Measurements from ENCODE around the gene FAM216A. TPM values are rescaled to one million over a fixed set of nuclear protein-coding genes. Genes with fewer than 3 reads are reported as not detected.

Gene FAM216A
- total and polyA plus RNA-seq, 9 of the 15 experiments (the other 6 are each of a cell fraction or from before 2014, with no cell fraction given): 17.2 to 96.9 (median 48.5) TPM

GRCh38 chr12:110468214-110469048 is at the start of gene FAM216A, which contains the start of gene GPN3 (continued):
- peak; percentile 87 to 89 for TF ChIP-seq NRF1 (conservative IDR thresholded peaks at IDR 0.05 in 1 of 2, IDR thresholded peaks at IDR 0.05 in 1 of 2)
- TF ChIP-seq ZBED1 (IDR thresholded peaks at IDR 0.05): no peak; the same call in 1 of the 2 replicates
- no peak for TF ChIP-seq E2F4 (CRISPR knock-in tag; IDR thresholded peaks at IDR 0.05; ENCODE audit: low read depth)
- TF ChIP-seq ZNF785 (CRISPR knock-in tag; IDR thresholded peaks at IDR 0.05): no peak
- TF ChIP-seq ZNF830 (CRISPR knock-in tag; IDR thresholded peaks at IDR 0.05): no peak
- TF ChIP-seq CAMTA2 (CRISPR knock-in tag; conservative IDR thresholded peaks at IDR 0.05): no peak
- peak; percentile 82 for TF ChIP-seq TBP (optimal IDR thresholded peaks at IDR 0.05; ENCODE audit: low read depth, low read length)
- TF ChIP-seq ZNF766 (CRISPR knock-in tag; conservative IDR thresholded peaks at IDR 0.05): no peak
- TF ChIP-seq ZNF41 (CRISPR knock-in tag; conservative IDR thresholded peaks at IDR 0.05): no peak; the same call in 1 of the 2 replicates
- TF ChIP-seq ZBTB2 (IDR thresholded peaks at IDR 0.05): 0 out of 2 replicates have a peak, but pooled peaks have one; percentile 48
- no peak for TF ChIP-seq ZNF146 (CRISPR knock-in tag; IDR thresholded peaks at IDR 0.05; ENCODE audit: unreplicated experiment)
- TF ChIP-seq NR2C2 (CRISPR knock-in tag; IDR thresholded peaks at IDR 0.05): no peak
- TF ChIP-seq NR2C2 (tag; IDR thresholded peaks at IDR 0.05): peak; percentile 60; the same call in 1 of the 2 replicates
- TF ChIP-seq KAT8 (IDR thresholded peaks at IDR 0.05; ENCODE audit: low read depth): no peak
- TF ChIP-seq FOXP1 (CRISPR knock-in tag; IDR thresholded peaks at IDR 0.05): peak; percentile 19; the same call in 1 of the 2 replicates
- no peak for TF ChIP-seq NFIC (IDR thresholded peaks at IDR 0.05)
- no peak for TF ChIP-seq EZH2 (IDR thresholded peaks at IDR 0.05; ENCODE audit: borderline replicate concordance, low read depth, low read length)
- no peak for TF ChIP-seq OTX1 (CRISPR knock-in tag; IDR thresholded peaks at IDR 0.05)
- no peak for TF ChIP-seq SNAPC5 (CRISPR knock-in tag; IDR thresholded peaks at IDR 0.05)
- TF ChIP-seq YBX1 (IDR thresholded peaks at IDR 0.05): no peak
- no peak for TF ChIP-seq HNRNPH1 (optimal IDR thresholded peaks at IDR 0.05; ENCODE audit: low read depth, low read length)
- TF ChIP-seq ZNF184 (CRISPR knock-in tag; IDR thresholded peaks at IDR 0.05): no peak
- 0 out of 2 replicates have a peak, but pooled peaks have one; percentile 11 for TF ChIP-seq PTBP1 (IDR thresholded peaks at IDR 0.05; ENCODE audit: low read depth, low read length)
- no peak for TF ChIP-seq ZNF57 (CRISPR knock-in tag; IDR thresholded peaks at IDR 0.05)
- TF ChIP-seq ZNF551 (CRISPR knock-in tag; IDR thresholded peaks at IDR 0.05): no peak
- no peak for TF ChIP-seq ADNP (tag; IDR thresholded peaks at IDR 0.05)
- TF ChIP-seq SRSF3 (IDR thresholded peaks at IDR 0.05; ENCODE audit: insufficient read depth, low read length): no peak
- peak; percentile 67; the same call in 1 of the 2 replicates for TF ChIP-seq ZBTB1 (CRISPR knock-in tag; IDR thresholded peaks at IDR 0.05; ENCODE audit: borderline replicate concordance, low read depth)
- no peak for TF ChIP-seq SMARCC2 (IDR thresholded peaks at IDR 0.05; ENCODE audit: low read depth)
- TF ChIP-seq ZNF696 (CRISPR knock-in tag; conservative IDR thresholded peaks at IDR 0.05): no peak

Measured in K562 (cell line).